ENCODE measurements around the gene MOCS3.

GRCh38 chr20:50995506-50995905 lies 36.9 kb downstream of the MOCS3 start:
- TF ChIP-seq POLR2AphosphoS5 (IDR thresholded peaks at IDR 0.05; ENCODE audit: borderline replicate concordance, low read depth, low read length): no peak
- no peak for TF ChIP-seq EZH2 (IDR thresholded peaks at IDR 0.05)

All from SK-N-MC (cell line).